ENCODE measurements around the gene STX5. TPM values are rescaled to one million over a fixed set of nuclear protein-coding genes. Genes with fewer than 3 reads are reported as not detected.

Gene STX5
- total RNA-seq, 2 donors from 2014 or later = 20.1 to 23.6 TPM

GRCh38 chr11:62857541-62857982 is 25.7 kb upstream of the STX5 start:
- Histone ChIP-seq H3K9me3 (no peaks in the 10 kb centered on the region), H3K4me1 (peaks cover 63% of the 10 kb centered on the region), H3K4me3 (no peak overlapping the region), H3K27me3 (no peaks in the 10 kb centered on the region), H3K36me3 (replicated peaks in 1 of 2; ENCODE audit: insufficient read depth in 1 of 2, low read depth in 2 of 2) (peaks cover 5 to 12% of the 10 kb centered on the region in 2 donors), H3K27ac (peak overlapping the region in 3 of 4 donors; percentile 88 to 91 (median 89))
- TF ChIP-seq, protein P1, sequence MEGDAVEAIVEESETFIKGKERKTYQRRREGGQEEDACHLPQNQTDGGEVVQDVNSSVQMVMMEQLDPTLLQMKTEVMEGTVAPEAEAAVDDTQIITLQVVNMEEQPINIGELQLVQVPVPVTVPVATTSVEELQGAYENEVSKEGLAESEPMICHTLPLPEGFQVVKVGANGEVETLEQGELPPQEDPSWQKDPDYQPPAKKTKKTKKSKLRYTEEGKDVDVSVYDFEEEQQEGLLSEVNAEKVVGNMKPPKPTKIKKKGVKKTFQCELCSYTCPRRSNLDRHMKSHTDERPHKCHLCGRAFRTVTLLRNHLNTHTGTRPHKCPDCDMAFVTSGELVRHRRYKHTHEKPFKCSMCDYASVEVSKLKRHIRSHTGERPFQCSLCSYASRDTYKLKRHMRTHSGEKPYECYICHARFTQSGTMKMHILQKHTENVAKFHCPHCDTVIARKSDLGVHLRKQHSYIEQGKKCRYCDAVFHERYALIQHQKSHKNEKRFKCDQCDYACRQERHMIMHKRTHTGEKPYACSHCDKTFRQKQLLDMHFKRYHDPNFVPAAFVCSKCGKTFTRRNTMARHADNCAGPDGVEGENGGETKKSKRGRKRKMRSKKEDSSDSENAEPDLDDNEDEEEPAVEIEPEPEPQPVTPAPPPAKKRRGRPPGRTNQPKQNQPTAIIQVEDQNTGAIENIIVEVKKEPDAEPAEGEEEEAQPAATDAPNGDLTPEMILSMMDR (IDR thresholded peaks at IDR 0.05) = no peak
- no peak for TF ChIP-seq POLR2A (IDR thresholded peaks at IDR 0.05)
- intact Hi-C loops (cut with DNase I) = no loop called here
- ATAC-seq = no peak
- WGBS, 2 donors = 40 to 50% methylated on average over 2 of the region's 2 CpGs
- DNase-seq = no peak

GRCh38 chr11:62856333-62856895 is 24.6 kb upstream of the STX5 start:
- 3% methylated on average over 13 to 20 of the region's 20 CpGs for WGBS, 2 donors

DNA sequence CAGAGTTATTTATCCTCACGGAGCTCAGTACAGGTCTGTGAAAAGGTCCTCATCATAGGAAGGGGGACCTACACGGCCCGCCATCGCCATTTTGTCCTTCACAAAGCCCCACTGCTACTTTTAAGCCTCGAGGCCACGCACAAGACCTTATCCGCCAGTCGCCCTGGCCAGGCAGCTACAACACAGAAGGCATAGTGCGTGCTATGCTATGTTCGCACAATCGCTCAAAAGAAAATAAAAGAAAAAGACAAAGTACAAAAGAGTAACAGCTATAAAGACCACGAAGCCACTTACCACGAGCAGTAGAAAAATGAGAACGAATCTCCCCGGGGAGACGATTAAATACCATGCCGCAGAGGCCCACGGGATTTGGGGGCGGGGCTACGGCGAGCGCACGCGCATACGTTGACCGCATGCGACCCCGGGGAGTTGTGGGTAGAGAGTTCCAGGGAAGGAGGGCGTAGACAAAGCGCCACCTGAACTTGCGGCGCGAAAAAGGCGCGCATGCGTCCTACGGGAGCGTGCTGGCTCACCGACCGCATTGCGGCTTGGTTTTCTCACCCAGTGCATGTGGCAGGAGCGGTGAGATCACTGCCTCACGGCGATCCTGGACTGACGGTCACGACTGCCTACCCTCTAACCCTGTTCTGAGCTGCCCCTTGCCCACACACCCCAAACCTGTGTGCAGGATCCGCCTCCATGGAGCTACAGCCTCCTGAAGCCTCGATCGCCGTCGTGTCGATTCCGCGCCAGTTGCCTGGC is 23.9 kb upstream of the STX5 start:
- no peaks in the 10 kb centered on the region for H3K27me3 ChIP-seq
- peak overlapping the region; percentile 84 to 91 (median 88) for H3K27ac ChIP-seq
- H3K9me3 ChIP-seq = no peaks in the 10 kb centered on the region
- peaks cover 55% of the 10 kb centered on the region for H3K4me1 ChIP-seq
- H3K4me3 ChIP-seq = peak overlapping the region; percentile 50 to 68
- ATAC-seq (peak; percentile 99), DNase-seq (peak; percentile 97 to 99 (median 98))
- H3K36me3 ChIP-seq (replicated peaks in 1 of 2; ENCODE audit: insufficient read depth in 1 of 2, low read depth in 2 of 2) = peaks cover 5 to 14% of the 10 kb centered on the region in 2 donors
- TF ChIP-seq, protein P1 (IDR thresholded peaks at IDR 0.05) = peak in 1 of 7 experiments; percentile 26
- TF ChIP-seq POLR2A (IDR thresholded peaks at IDR 0.05) = peak; percentile 89 to 100 (median 99)
- WGBS, 2 donors = 0 to 1% methylated on average over 34 to 54 of the region's 54 CpGs
- intact Hi-C loops (cut with DNase I) = no loop called here

More at GRCh38 chr11:62856333-62856895, 24.6 kb upstream of the STX5 start:
- no peak for TF ChIP-seq POLR2A (IDR thresholded peaks at IDR 0.05)
- TF ChIP-seq, protein P1 (IDR thresholded peaks at IDR 0.05) = no peak
- H3K4me1 ChIP-seq = peaks cover 59% of the 10 kb centered on the region
- intact Hi-C loops (cut with DNase I) = no loop called here
- H3K27ac ChIP-seq = peak overlapping the region; percentile 84 to 91 (median 88)
- DNase-seq = no peak
- peak; percentile 8 for ATAC-seq
- no peaks in the 10 kb centered on the region for H3K27me3 ChIP-seq
- H3K4me3 ChIP-seq = peak overlapping the region; percentile 28 to 50
- no peaks in the 10 kb centered on the region for H3K9me3 ChIP-seq
- H3K36me3 ChIP-seq (replicated peaks in 1 of 2; ENCODE audit: insufficient read depth in 1 of 2, low read depth in 2 of 2) = peaks cover 5 to 14% of the 10 kb centered on the region in 2 donors

GRCh38 chr11:62854825-62855570 is 23.1 kb upstream of the STX5 start:
- H3K9me3 ChIP-seq = no peaks in the 10 kb centered on the region
- H3K27me3 ChIP-seq = no peaks in the 10 kb centered on the region
- 2% methylated on average over 12 to 15 of the region's 15 CpGs for WGBS, 2 donors
- H3K4me3 ChIP-seq = peak overlapping the region; percentile 39 to 68
- H3K4me1 ChIP-seq = peaks cover 48% of the 10 kb centered on the region
- peak overlapping the region in 3 of 4 donors; percentile 73 to 91 (median 89) for H3K27ac ChIP-seq
- no peak for DNase-seq
- peaks cover 5 to 14% of the 10 kb centered on the region in 2 donors for H3K36me3 ChIP-seq (replicated peaks in 1 of 2; ENCODE audit: insufficient read depth in 1 of 2, low read depth in 2 of 2)
- ATAC-seq = no peak
- no peak for TF ChIP-seq POLR2A (IDR thresholded peaks at IDR 0.05)
- TF ChIP-seq, protein P1 (IDR thresholded peaks at IDR 0.05) = no peak
- intact Hi-C loops (cut with DNase I) = no loop called here

All from body of pancreas (tissue), 4 donors.